Activated T-cell treated with anti-CD3 and anti-CD28 coated beads, Interleukin-2, amount 50 U/mL, for 72 hours (primary cell): ENCODE data around the gene STK11. TPM values are rescaled to one million over a fixed set of nuclear protein-coding genes. Genes with fewer than 3 reads are reported as not detected.
"Not testable (repeated sequence)": the region's sequence is repeated elsewhere in the genome, so short reads cannot be mapped to it uniquely, and the experiment has no call there.

Experiments used
- ATAC-seq, 2 donors: fragments of 150-1000 bp; cut with Tn5 transposase; replicated peaks in 1 of 2; 2 replicates each; pipeline ENCODE4 v1.10.0; 2021; ENCODE audit warnings: moderate library complexity in 2 of 2, mild to moderate bottlenecking in 1 of 2
- DNase-seq, 2 donors: peaks; one replicate each; pipeline ENCODE4 v3.0.0; 2021 to 2022; ENCODE audit warnings: mixed read lengths in 1 of 2
- H3K27ac Mint-ChIP-seq: one replicate; pipeline ENCODE4 v1.8.0; 2022; ENCODE audit warnings: mild to moderate bottlenecking, moderate library complexity, mixed read lengths
- H3K27me3 Mint-ChIP-seq: one replicate; pipeline ENCODE4 v1.8.0; 2022; ENCODE audit warnings: low read depth, mixed read lengths
- H3K36me3 Mint-ChIP-seq, 2 donors: one replicate each; pipeline ENCODE4 v1.8.0; 2022; ENCODE audit warnings: mixed read lengths in 2 of 2, mild to moderate bottlenecking in 1 of 2; ENCODE audit not compliant: insufficient read depth in 2 of 2
- H3K4me1 Mint-ChIP-seq: one replicate; pipeline ENCODE4 v1.8.0; 2022; ENCODE audit warnings: low read depth, mixed read lengths
- H3K4me3 Mint-ChIP-seq, 2 donors: one replicate each; pipeline ENCODE4 v1.8.0; 2022; ENCODE audit warnings: mild to moderate bottlenecking in 2 of 2, mixed read lengths in 2 of 2, moderate library complexity in 2 of 2
- H3K9me3 Mint-ChIP-seq, 2 donors: one replicate each; pipeline ENCODE4 v1.8.0; 2022; ENCODE audit warnings: mixed read lengths in 2 of 2
- total RNA-seq, 2 donors: library from RNA; stranded (reverse); gene quantifications; one replicate each; pipeline ENCODE4 v1.2.3, GENCODE V29; 2022

The STK11 gene
- total RNA-seq, 2 donors from 2014 or later, result 81.5 to 86.3 TPM

GRCh38 chr19:1237754-1238368 lies 32.3 kb downstream of the STK11 start, which contains the start of gene CBARP:
Gene CBARP (minus strand): TSS chr19:1238005. CDS start chr19:1236100, 1,905 bp downstream.
- Mint-ChIP-seq H3K4me3 (peak within 1 kb of the TSS; percentile 86 to 89), H3K36me3 (no peaks in the 10 kb centered on the region), H3K9me3 (no peaks in the 10 kb centered on the region), H3K27ac (no peak within 1 kb of the TSS), H3K4me1 (peaks cover 35% of the 10 kb centered on the region), H3K27me3 (peaks cover 14% of the 10 kb centered on the region)
- peak; percentile 47 to 56 for DNase-seq
- ATAC-seq, result peak; percentile 4 to 17

DNA sequence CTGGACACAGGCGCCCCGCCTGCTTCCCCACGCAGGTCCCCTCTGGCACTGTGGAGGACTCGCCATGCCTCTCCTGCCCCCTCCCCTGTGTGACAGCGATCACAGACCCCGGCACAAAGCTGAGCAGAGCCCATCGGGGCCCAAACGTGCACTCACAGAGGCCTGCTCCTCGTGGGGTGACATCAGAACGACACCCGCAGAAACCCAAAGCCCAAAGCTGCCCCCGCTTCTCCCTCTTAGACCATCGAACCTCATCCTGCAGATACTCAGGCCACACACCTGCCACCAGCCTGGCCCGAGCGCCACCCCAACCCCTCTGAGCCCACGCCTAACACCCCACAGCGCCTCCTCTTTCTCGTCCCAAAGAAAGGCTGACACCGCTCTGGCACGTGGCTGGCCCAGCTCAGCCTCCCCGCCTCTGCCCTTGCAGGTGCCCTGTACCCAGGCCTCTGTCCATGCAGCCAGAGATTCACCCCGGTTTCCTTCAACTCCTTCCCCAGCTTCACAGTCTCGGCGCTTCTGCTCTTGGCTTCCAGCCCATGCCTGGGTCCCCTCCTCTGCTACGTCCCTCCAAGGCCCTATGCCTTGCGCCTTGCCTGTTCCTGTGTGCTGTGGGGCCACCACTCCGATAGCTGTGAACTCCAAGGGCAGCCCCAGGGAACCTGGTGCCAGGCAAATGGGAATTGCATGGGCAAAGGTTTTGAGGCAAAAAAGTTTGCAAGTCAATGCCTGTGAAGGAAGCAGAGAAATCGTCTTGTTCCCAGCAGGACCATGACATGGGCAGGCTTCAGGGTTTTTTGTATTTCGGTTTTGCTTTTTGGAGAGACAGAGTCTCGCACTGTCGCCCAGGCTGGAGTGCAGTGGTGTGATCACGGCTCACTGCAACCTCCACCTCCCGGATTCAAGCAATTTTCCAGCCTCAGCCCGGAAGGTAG lies 33.1 kb downstream of the STK11 start:
- peak overlapping the region; percentile 86 to 89 for H3K4me3 Mint-ChIP-seq
- DNase-seq (no peak), ATAC-seq (no peak)
- peak overlapping the region; percentile 60 for H3K27ac Mint-ChIP-seq
- no peaks in the 10 kb centered on the region for H3K9me3 Mint-ChIP-seq
- peaks cover 43% of the 10 kb centered on the region for H3K4me1 Mint-ChIP-seq
- H3K36me3 Mint-ChIP-seq, result no peaks in the 10 kb centered on the region
- H3K27me3 Mint-ChIP-seq, result peaks cover 14% of the 10 kb centered on the region

DNA sequence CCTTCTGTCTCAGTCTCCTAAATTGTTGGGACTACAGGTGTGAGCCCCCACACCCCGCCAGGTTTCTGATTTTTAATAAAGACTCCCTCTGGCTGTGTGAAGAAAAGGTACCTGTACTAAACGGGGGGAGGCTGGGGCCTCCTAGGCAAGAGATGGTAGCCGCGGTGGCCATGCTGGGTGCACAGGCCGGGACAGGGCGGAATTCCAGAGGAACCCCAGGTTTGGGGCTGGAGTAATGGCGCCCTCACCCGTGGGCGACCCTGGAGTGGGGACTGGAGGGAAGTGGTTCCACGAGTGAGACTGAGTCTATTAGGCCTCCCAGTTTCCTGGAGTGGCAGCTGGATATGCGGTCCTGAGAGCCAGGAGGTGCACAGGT lies 33.8 kb downstream of the STK11 start:
- DNase-seq (no peak), ATAC-seq (no peak)
- Mint-ChIP-seq H3K36me3 (no peaks in the 10 kb centered on the region), H3K27ac (peak overlapping the region; percentile 60), H3K9me3 (no peaks in the 10 kb centered on the region), H3K4me3 (peak overlapping the region; percentile 86 to 89), H3K27me3 (peaks cover 14% of the 10 kb centered on the region), H3K4me1 (peaks cover 44% of the 10 kb centered on the region)

DNA sequence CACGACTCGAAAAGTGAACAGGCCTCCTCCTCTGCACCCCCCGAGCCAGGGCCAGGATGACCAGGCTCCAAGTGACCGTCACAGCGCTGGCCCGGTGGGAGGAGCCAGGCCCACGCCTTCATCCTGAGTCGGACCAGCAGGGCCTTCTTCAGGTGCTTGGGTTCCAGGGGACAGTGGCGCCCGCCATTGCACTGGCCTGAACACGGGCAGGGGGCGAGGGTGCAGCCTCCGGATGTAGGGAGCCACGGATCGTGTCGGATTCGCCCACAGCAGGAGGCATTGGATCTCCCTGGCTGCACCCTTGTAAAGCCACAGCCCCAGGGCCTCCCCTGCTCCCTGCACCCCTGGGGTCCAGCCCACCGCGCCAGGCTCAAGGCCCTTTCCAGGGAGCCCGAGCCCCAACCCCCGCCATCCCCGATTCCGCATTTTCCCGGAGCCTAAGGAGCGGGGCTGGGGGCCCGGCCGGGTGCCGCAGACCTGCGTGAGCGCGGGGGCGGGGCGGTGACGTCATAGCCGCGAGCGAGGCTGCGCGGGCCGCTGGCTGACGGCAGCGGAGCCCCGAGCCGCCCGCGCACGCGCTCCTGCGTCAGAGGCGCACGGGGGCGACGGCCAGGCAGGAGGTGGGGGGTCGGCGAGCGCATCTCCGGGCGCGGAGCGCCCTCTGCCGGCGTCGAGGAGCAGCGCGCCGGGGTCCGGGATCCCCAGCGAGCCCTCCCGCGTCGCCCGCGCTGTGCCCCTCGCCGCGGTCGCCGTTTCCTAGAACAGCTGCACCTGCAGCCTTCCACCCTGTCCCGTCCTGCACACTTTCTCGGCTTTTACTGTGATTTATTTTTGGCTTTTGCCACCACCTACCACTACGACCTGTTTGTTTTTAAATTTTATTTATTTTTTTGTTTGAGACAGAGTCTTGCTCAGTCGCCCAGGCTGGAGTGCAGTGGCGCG lies 34.5 kb downstream of the STK11 start:
- H3K27ac Mint-ChIP-seq, result peak overlapping the region; percentile 68

DNA sequence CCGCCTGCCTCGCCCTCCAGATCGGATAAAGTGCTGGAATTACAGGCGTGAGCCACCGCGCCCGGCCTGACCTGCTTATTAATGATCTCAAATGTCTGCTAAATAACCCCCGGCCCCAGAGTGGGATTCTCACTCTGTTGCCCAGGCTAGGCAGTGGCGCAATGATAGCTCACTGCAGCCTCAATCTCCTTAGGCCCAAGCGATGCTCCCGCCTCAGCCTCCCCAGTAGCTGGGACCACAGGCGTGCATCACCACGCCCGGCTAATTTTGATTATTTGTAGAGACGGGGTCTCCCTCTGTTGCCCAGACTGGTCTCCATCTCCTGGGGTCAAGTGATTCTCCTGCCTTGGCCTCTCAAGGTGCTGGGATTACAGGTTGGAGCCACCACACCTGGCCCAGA lies 35.3 kb downstream of the STK11 start:
- peaks cover 14% of the 10 kb centered on the region for H3K27me3 Mint-ChIP-seq
- H3K4me3 Mint-ChIP-seq, result peak overlapping the region; percentile 79 to 90
- peaks cover 49% of the 10 kb centered on the region for H3K4me1 Mint-ChIP-seq
- H3K36me3 Mint-ChIP-seq, result no peaks in the 10 kb centered on the region
- peak overlapping the region; percentile 42 for H3K27ac Mint-ChIP-seq
- ATAC-seq (no peak), DNase-seq (no peak)
- H3K9me3 Mint-ChIP-seq, result no peaks in the 10 kb centered on the region

More for the DNA sequence above, 34.5 kb downstream of the STK11 start:
- no peaks in the 10 kb centered on the region for H3K9me3 Mint-ChIP-seq
- DNase-seq, result peak; percentile 95 to 98
- peak overlapping the region; percentile 86 to 89 for H3K4me3 Mint-ChIP-seq
- ATAC-seq, result peak; percentile 57 to 58
- peaks cover 49% of the 10 kb centered on the region for H3K4me1 Mint-ChIP-seq
- H3K27me3 Mint-ChIP-seq, result peaks cover 14% of the 10 kb centered on the region
- no peaks in the 10 kb centered on the region for H3K36me3 Mint-ChIP-seq

DNA sequence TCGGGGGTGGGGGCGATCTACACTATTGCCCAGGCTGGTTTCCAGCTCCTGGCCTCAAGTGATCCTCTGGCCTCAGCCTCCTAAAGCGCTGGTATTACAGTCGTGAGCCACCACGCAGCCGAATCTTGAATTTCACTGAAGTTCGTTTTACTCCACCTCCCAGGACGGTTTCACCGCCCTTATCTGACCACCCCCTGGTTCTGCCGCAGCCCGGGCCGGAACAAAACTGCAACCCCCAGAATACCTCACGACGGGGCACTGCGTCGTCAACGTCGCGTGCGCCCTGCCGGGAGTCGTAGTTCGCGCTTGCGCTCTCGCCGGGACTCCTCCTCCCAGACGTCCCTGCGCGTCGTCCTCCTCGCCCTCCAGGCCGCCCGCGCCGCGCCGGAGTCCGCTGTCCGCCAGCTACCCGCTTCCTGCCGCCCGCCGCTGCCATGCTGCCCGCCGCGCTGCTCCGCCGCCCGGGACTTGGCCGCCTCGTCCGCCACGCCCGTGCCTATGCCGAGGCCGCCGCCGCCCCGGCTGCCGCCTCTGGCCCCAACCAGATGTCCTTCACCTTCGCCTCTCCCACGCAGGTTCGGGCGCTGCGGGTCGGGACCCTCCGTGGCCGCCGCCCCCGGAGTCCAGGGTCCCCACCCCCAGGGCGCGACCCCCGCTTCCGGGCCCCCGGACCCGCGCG lies 36.0 kb downstream of the STK11 start, which contains the start of gene ATP5F1D:
Gene ATP5F1D (plus strand): TSS at position 335 of the 679 bp plus-strand sequence. CDS start 100 bp downstream, at position 435.
- Mint-ChIP-seq H3K4me3 (peak within 1 kb of the TSS; percentile 79 to 90), H3K36me3 (no peaks in the 10 kb centered on the region), H3K9me3 (no peaks in the 10 kb centered on the region), H3K4me1 (peaks cover 49% of the 10 kb centered on the region), H3K27ac (peak within 1 kb of the TSS; percentile 85), H3K27me3 (peaks cover 14% of the 10 kb centered on the region)
- ATAC-seq (peak; percentile 75 to 77), DNase-seq (peak; percentile 95 to 96)

GRCh38 chr19:1243768-1244692 lies 38.5 kb downstream of the STK11 start:
- ATAC-seq (peak; percentile 33 to 35), DNase-seq (peak; percentile 90 to 91)
- Mint-ChIP-seq H3K9me3 (no peaks in the 10 kb centered on the region), H3K4me3 (peak overlapping the region; percentile 75 to 79), H3K27me3 (peaks cover 5% of the 10 kb centered on the region), H3K36me3 (no peaks in the 10 kb centered on the region), H3K27ac (peak overlapping the region; percentile 54), H3K4me1 (peaks cover 39% of the 10 kb centered on the region)

- H3K27ac Mint-ChIP-seq, result peak overlapping the region; percentile 54
- H3K36me3 Mint-ChIP-seq, result peaks cover 2% of the 10 kb centered on the region in 2 donors
- peaks cover 33% of the 10 kb centered on the region for H3K4me1 Mint-ChIP-seq
- peak overlapping the region; percentile 75 to 79 for H3K4me3 Mint-ChIP-seq
- ATAC-seq, result no peak
- no peaks in the 10 kb centered on the region for H3K27me3 Mint-ChIP-seq
- peak in 1 of 2 donors; percentile 42 for DNase-seq
- H3K9me3 Mint-ChIP-seq, result no peaks in the 10 kb centered on the region
These were observed 39.3 kb downstream of the STK11 start for GRCh38 chr19:1244693-1245451.

DNA sequence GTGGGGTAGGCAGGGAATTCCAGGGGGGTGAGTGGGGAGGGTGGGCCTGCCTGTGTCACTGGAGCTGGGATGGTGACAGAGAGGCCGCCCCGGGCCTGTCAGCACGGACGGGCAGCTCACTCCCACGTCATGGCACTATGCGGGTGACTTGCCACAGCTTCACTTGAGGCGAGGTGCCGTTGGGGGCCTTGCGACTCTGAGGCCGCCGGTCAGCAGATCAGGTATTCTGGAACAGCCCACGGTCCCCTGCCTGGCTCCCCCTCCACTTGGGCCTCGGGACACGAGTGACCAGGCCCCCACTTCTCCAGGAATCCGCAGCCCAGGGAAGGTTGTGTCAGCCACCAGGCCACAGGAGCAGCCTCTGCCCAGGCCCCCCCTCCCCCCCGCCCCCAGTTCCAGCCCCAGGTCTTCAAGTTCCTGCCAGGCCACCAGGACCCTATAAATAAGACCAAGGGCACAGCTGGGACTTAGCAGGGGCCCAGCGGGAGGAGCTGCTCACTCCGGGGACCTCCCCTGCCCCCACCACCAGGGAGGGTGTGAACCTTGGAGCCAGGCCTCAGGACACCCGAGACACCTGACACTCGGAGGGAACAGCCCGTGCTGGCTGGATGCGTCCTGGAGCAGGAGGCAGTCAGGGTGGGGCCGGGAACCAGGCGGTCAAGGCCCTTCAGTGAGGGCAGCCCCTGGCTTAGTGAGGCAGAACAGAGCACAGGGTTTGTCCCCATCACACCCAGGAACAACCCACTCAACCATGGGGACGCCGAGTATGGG lies 40.1 kb downstream of the STK11 start:
- peaks cover 2% of the 10 kb centered on the region in 2 donors for H3K36me3 Mint-ChIP-seq
- ATAC-seq (no peak), DNase-seq (no peak)
- no peaks in the 10 kb centered on the region for H3K9me3 Mint-ChIP-seq
- H3K27me3 Mint-ChIP-seq, result no peaks in the 10 kb centered on the region
- H3K4me3 Mint-ChIP-seq, result no peak overlapping the region
- H3K4me1 Mint-ChIP-seq, result peaks cover 31% of the 10 kb centered on the region
- no peak overlapping the region for H3K27ac Mint-ChIP-seq

- ATAC-seq, H3K27me3 Mint-ChIP-seq, H3K9me3 Mint-ChIP-seq, DNase-seq, H3K4me3 Mint-ChIP-seq, H3K27ac Mint-ChIP-seq, H3K36me3 Mint-ChIP-seq: not testable (repeated sequence)
- peaks cover 23% of the 10 kb centered on the region for H3K4me1 Mint-ChIP-seq
These were observed 40.9 kb downstream of the STK11 start for GRCh38 chr19:1246265-1247087.
